GM18907 (cell line): ENCODE measurements around the gene BDH1.

Experiments
- ATAC-seq: cut with Tn5 transposase; IDR thresholded peaks from one replicate; pipeline ENCODE4 v1.9.1; 2021; ENCODE audit warnings: mild to moderate bottlenecking, moderate library complexity; ENCODE audit not compliant: unreplicated experiment

BDH1 gene

GRCh38 chr3:197464794-197465193 lies 91.0 kb downstream of the BDH1 start:
- ATAC-seq = no peak

GRCh38 chr3:197463279-197463678 lies 92.5 kb downstream of the BDH1 start:
- no peak for ATAC-seq

GRCh38 chr3:197462808-197463207 lies 93.0 kb downstream of the BDH1 start:
- no peak for ATAC-seq

- no peak for ATAC-seq
Observed at GRCh38 chr3:197460639-197461038, 95.1 kb downstream of the BDH1 start.

- no peak for ATAC-seq
Observed at GRCh38 chr3:197460002-197460401, 95.8 kb downstream of the BDH1 start.
